Activated naive CD8-positive, alpha-beta T cell treated with anti-CD3 and anti-CD28 coated beads, Interleukin-2, amount 10 ng/mL, durations not matched to agents 7 days and 5 days (primary cell): Measurements from ENCODE around the gene CDH16. TPM values are rescaled to one million over a fixed set of nuclear protein-coding genes. Genes with fewer than 3 reads are reported as not detected.
"Not testable (repeated sequence)": the region's sequence is repeated elsewhere in the genome, so short reads cannot be mapped to it uniquely, and the experiment has no call there.

Experiments
- ATAC-seq: fragments of 150-1000 bp; cut with Tn5 transposase; one replicate; pipeline ENCODE4 v1.10.0; 2021; ENCODE audit warnings: low read depth, moderate library complexity
- POLR2A ChIA-PET: fragments of 350-600 bp; sonication (Branson Sonifier 250); formaldehyde crosslinking; loops from one replicate; lab custom pipeline; 2021; ENCODE audit warnings: antibody characterized with exemption; lab: Charles Lee
- DNase-seq: peaks from one replicate; pipeline ENCODE4 v3.0.0; 2021
- H3K27ac Mint-ChIP-seq: one replicate; pipeline ENCODE4 v1.8.0; 2022; ENCODE audit warnings: mild to moderate bottlenecking, mixed read lengths
- H3K27me3 Mint-ChIP-seq: one replicate; pipeline ENCODE4 v1.8.0; 2022; ENCODE audit warnings: mild to moderate bottlenecking, moderate library complexity, mixed read lengths
- H3K36me3 Mint-ChIP-seq: one replicate; pipeline ENCODE4 v1.8.0; 2021; ENCODE audit warnings: mild to moderate bottlenecking, mixed read lengths
- H3K4me1 Mint-ChIP-seq: one replicate; pipeline ENCODE4 v1.8.0; 2021; ENCODE audit warnings: mixed read lengths
- H3K4me3 Mint-ChIP-seq: one replicate; pipeline ENCODE4 v1.8.0; 2022; ENCODE audit warnings: mild to moderate bottlenecking, moderate library complexity, mixed read lengths
- H3K9me3 Mint-ChIP-seq: one replicate; pipeline ENCODE4 v1.8.0; 2021; ENCODE audit warnings: mixed read lengths
- total RNA-seq, 2 experiments: library from RNA; stranded (reverse); gene quantifications; one replicate each; pipeline ENCODE4 v1.2.3, GENCODE V29; 2021

CDH16 gene
- total RNA-seq, 2 experiments from 2014 or later: not detected

GRCh38 chr16:66944054-66944441 is 25.4 kb upstream of the CDH16 start:
- no peak overlapping the region for H3K27ac Mint-ChIP-seq
- ATAC-seq (no peak), DNase-seq (no peak)
- H3K4me3 Mint-ChIP-seq: no peak overlapping the region
- POLR2A ChIA-PET: interaction anchor here (0.6 to 0.7 kb wide), 2 partner anchors 46 to 570 kb away, joined by 3 read pairs; no protein-coding TSS in a partner anchor
- peaks cover 9% of the 10 kb centered on the region for H3K4me1 Mint-ChIP-seq
- H3K27me3 Mint-ChIP-seq: peaks cover 11% of the 10 kb centered on the region
- no peaks in the 10 kb centered on the region for H3K9me3 Mint-ChIP-seq
- peaks cover 7% of the 10 kb centered on the region for H3K36me3 Mint-ChIP-seq

- DNase-seq (no peak), ATAC-seq (no peak)
- peaks cover 7% of the 10 kb centered on the region for H3K36me3 Mint-ChIP-seq
- POLR2A ChIA-PET: interaction anchor here (0.6 to 0.9 kb wide), 2 partner anchors 9 to 570 kb away, joined by 3 read pairs; partner anchors contain the start of gene CIAO2B
- no peak overlapping the region for H3K4me3 Mint-ChIP-seq
- H3K27ac Mint-ChIP-seq: no peak overlapping the region
- peaks cover 8% of the 10 kb centered on the region for H3K4me1 Mint-ChIP-seq
- peaks cover 6% of the 10 kb centered on the region for H3K27me3 Mint-ChIP-seq
- H3K9me3 Mint-ChIP-seq: no peaks in the 10 kb centered on the region
Observed at GRCh38 chr16:66943426-66944053, 24.9 kb upstream of the CDH16 start.

GRCh38 chr16:66942981-66943380 is 24.3 kb upstream of the CDH16 start:
- POLR2A ChIA-PET: interaction anchor here (0.6 to 0.9 kb wide), 2 partner anchors 8 to 130 kb away, joined by 3 read pairs; partner anchors contain the start of gene CIAO2B
- H3K4me3 Mint-ChIP-seq: no peak overlapping the region
- no peak for DNase-seq
- no peak for ATAC-seq
- no peaks in the 10 kb centered on the region for H3K27me3 Mint-ChIP-seq
- H3K27ac Mint-ChIP-seq: no peak overlapping the region
- no peaks in the 10 kb centered on the region for H3K9me3 Mint-ChIP-seq
- peaks cover 3% of the 10 kb centered on the region for H3K4me1 Mint-ChIP-seq
- H3K36me3 Mint-ChIP-seq: peaks cover 7% of the 10 kb centered on the region

- Mint-ChIP-seq H3K9me3 (no peaks in the 10 kb centered on the region), H3K27me3 (no peaks in the 10 kb centered on the region), H3K27ac (no peak overlapping the region)
Observed at GRCh38 chr16:66940236-66940635, 21.6 kb upstream of the CDH16 start.

GRCh38 chr16:66939366-66939765 is 20.7 kb upstream of the CDH16 start:
- Mint-ChIP-seq H3K9me3 (no peaks in the 10 kb centered on the region), H3K27me3 (no peaks in the 10 kb centered on the region), H3K27ac (no peak overlapping the region), H3K36me3 (peaks cover 8% of the 10 kb centered on the region), H3K4me3 (no peak overlapping the region), H3K4me1 (peaks cover 17% of the 10 kb centered on the region)
- POLR2A ChIA-PET: no interaction called here
- DNase-seq (no peak), ATAC-seq (no peak)

More at GRCh38 chr16:66940236-66940635, 21.6 kb upstream of the CDH16 start:
- POLR2A ChIA-PET: no interaction called here
- DNase-seq: no peak
- Mint-ChIP-seq H3K4me3 (no peak overlapping the region), H3K4me1 (peaks cover 14% of the 10 kb centered on the region), H3K36me3 (peaks cover 7% of the 10 kb centered on the region)
- no peak for ATAC-seq

GRCh38 chr16:66937725-66938337 is 19.1 kb upstream of the CDH16 start:
- Mint-ChIP-seq H3K36me3 (peaks cover 15% of the 10 kb centered on the region), H3K4me3 (no peak overlapping the region), H3K9me3 (no peaks in the 10 kb centered on the region), H3K4me1 (peaks cover 27% of the 10 kb centered on the region), H3K27me3 (no peaks in the 10 kb centered on the region), H3K27ac (no peak overlapping the region)
- ATAC-seq: no peak
- POLR2A ChIA-PET: no interaction called here
- no peak for DNase-seq

- H3K36me3 Mint-ChIP-seq: peaks cover 17% of the 10 kb centered on the region
- ATAC-seq (no peak), DNase-seq (no peak)
- peak overlapping the region; percentile 56 for H3K27ac Mint-ChIP-seq
- peaks cover 33% of the 10 kb centered on the region for H3K4me1 Mint-ChIP-seq
- H3K27me3 Mint-ChIP-seq: no peaks in the 10 kb centered on the region
- no peak overlapping the region for H3K4me3 Mint-ChIP-seq
- POLR2A ChIA-PET: interaction anchor here (0.6 to 1.0 kb wide), 3 partner anchors 19 to 204 kb away, joined by 3 to 5 read pairs (median 4); partner anchors contain the start of gene CDH16
- no peaks in the 10 kb centered on the region for H3K9me3 Mint-ChIP-seq
Observed at GRCh38 chr16:66936889-66937554, 18.3 kb upstream of the CDH16 start.

GRCh38 chr16:66936462-66936861 is 17.8 kb upstream of the CDH16 start:
- POLR2A ChIA-PET: interaction anchor here (0.6 to 1.0 kb wide), 2 partner anchors 18 to 109 kb away, joined by 3 to 5 read pairs; partner anchors contain the start of gene CDH16
- peak overlapping the region; percentile 21 for H3K4me3 Mint-ChIP-seq
- no peak for DNase-seq
- H3K27ac Mint-ChIP-seq: peak overlapping the region; percentile 56
- no peaks in the 10 kb centered on the region for H3K27me3 Mint-ChIP-seq
- peaks cover 15% of the 10 kb centered on the region for H3K36me3 Mint-ChIP-seq
- H3K4me1 Mint-ChIP-seq: peaks cover 34% of the 10 kb centered on the region
- no peak for ATAC-seq
- no peaks in the 10 kb centered on the region for H3K9me3 Mint-ChIP-seq

- no peaks in the 10 kb centered on the region for H3K27me3 Mint-ChIP-seq
- DNase-seq: no peak
- peak within 1 kb of the TSS; percentile 97 for H3K4me3 Mint-ChIP-seq
- H3K36me3 Mint-ChIP-seq: peaks cover 14% of the 10 kb centered on the region
- peak within 1 kb of the TSS; percentile 96 for H3K27ac Mint-ChIP-seq
- no peak for ATAC-seq
- H3K4me1 Mint-ChIP-seq: peaks cover 34% of the 10 kb centered on the region
- H3K9me3 Mint-ChIP-seq: no peaks in the 10 kb centered on the region
- POLR2A ChIA-PET: interaction anchor here (1.0 kb wide), 1 partner anchor 8 kb away, joined by 3 read pairs; no protein-coding TSS in a partner anchor
Observed at GRCh38 chr16:66935314-66936011, 16.8 kb upstream of the CDH16 start, which contains the start of gene CES2. Gene CES2 (plus strand): TSS chr16:66935516. CDS start chr16:66935636, 120 bp downstream.

GRCh38 chr16:66934839-66935313 is 16.2 kb upstream of the CDH16 start:
- ATAC-seq: not testable (repeated sequence)
- H3K4me3 Mint-ChIP-seq: peak overlapping the region; percentile 97

GRCh38 chr16:66934138-66934838 is 15.6 kb upstream of the CDH16 start, which contains the start of gene CIAO2B:
Gene CIAO2B (minus strand): TSS chr16:66934402. CDS start chr16:66934364, 38 bp downstream.
- Mint-ChIP-seq H3K36me3 (peaks cover 14% of the 10 kb centered on the region), H3K27me3 (no peaks in the 10 kb centered on the region), H3K4me1 (peaks cover 34% of the 10 kb centered on the region), H3K9me3 (no peaks in the 10 kb centered on the region), H3K4me3 (peak within 1 kb of the TSS; percentile 97), H3K27ac (peak within 1 kb of the TSS; percentile 96)
- POLR2A ChIA-PET: interaction anchor here (0.6 to 1.9 kb wide), 4 partner anchors 9 to 547 kb away, joined by 3 to 4 read pairs (median 3); partner anchors contain the start of gene ATP6V0D1
- DNase-seq: peak; percentile 94
- peak; percentile 84 for ATAC-seq

More at GRCh38 chr16:66934839-66935313, 16.2 kb upstream of the CDH16 start:
- H3K4me1 Mint-ChIP-seq: peaks cover 34% of the 10 kb centered on the region
- not testable (repeated sequence) for H3K27me3 Mint-ChIP-seq, H3K9me3 Mint-ChIP-seq, DNase-seq
- peaks cover 14% of the 10 kb centered on the region for H3K36me3 Mint-ChIP-seq
- H3K27ac Mint-ChIP-seq: peak overlapping the region; percentile 96
- POLR2A ChIA-PET: interaction anchor here (0.6 to 1.0 kb wide), 2 partner anchors 9 to 546 kb away, joined by 3 read pairs; partner anchors contain the start of gene ATP6V0D1

GRCh38 chr16:66933776-66934137 is 15.1 kb upstream of the CDH16 start:
- no peak for DNase-seq
- Mint-ChIP-seq H3K4me1 (peaks cover 34% of the 10 kb centered on the region), H3K36me3 (peaks cover 14% of the 10 kb centered on the region), H3K27me3 (no peaks in the 10 kb centered on the region), H3K4me3 (peak overlapping the region; percentile 97), H3K27ac (peak overlapping the region; percentile 96), H3K9me3 (no peaks in the 10 kb centered on the region)
- POLR2A ChIA-PET: interaction anchor here (0.6 to 1.9 kb wide), 5 partner anchors 13 to 202 kb away, joined by 3 to 6 read pairs (median 4); no protein-coding TSS in a partner anchor
- peak; percentile 43 for ATAC-seq
